Endothelial cell of umbilical vein (primary cell): ENCODE measurements around the gene ATP8A2. TPM values are rescaled to one million over a fixed set of nuclear protein-coding genes. Genes with fewer than 3 reads are reported as not detected.

ENCODE experiments used
- BruUV-seq: library from RNA; stranded (reverse); fragments of 400-500 nt; replicated peaks from 2 replicates; lab custom pipeline; 2021; lab: Mats Ljungman, UMichigan
- CTCF ChIA-PET: fragments of 300-600, 350-600 bp; sonication (Branson Sonifier 250); formaldehyde crosslinking; loops from one replicate; lab custom pipeline; 2021; ENCODE audit warnings: antibody characterized with exemption, inconsistent platforms; lab: Charles Lee
- POLR2A ChIA-PET: fragments of 300-600, 350-600 bp; sonication (Branson Sonifier 250); formaldehyde crosslinking; loops from one replicate; lab custom pipeline; 2021; ENCODE audit warnings: antibody characterized with exemption, inconsistent platforms; lab: Charles Lee
- DNase-seq: peaks from one replicate; pipeline ENCODE4 v3.0.0-alpha.2; 2011; ENCODE audit warnings: low read depth, low spot score
- FAIRE-seq: peaks from 2 replicates; lab custom pipeline; 2011; peaks lifted over from hg19 to GRCh38; lab: Jason Lieb, UNC
- H2AFZ ChIP-seq: 2 replicates; pipeline ENCODE4 v1.6.0; 2012; ENCODE audit warnings: low read depth, low read length, control low read depth, inconsistent platforms
- H3K27ac ChIP-seq: 2 replicates; pipeline ENCODE4 v1.5.1; 2011; ENCODE audit warnings: low read depth, mild to moderate bottlenecking, control low read depth, low read length, moderate library complexity; ENCODE audit not compliant: insufficient read depth
- H3K27me3 ChIP-seq, 2 experiments: 2 replicates each; pipeline versions ENCODE4 v1.6.0 to v1.6.1; 2011; ENCODE audit warnings: low read length in 2 of 2, mixed read lengths in 1 of 2; ENCODE audit not compliant: control insufficient read depth in 2 of 2, insufficient read depth in 2 of 2
- H3K36me3 ChIP-seq, 2 experiments: 2 replicates in 1 of 2; 3 replicates in 1 of 2; pipeline ENCODE4 v1.5.1; 2011; ENCODE audit warnings: low read length in 2 of 2, mild to moderate bottlenecking in 1 of 2, moderate library complexity in 1 of 2; ENCODE audit not compliant: control insufficient read depth in 2 of 2, insufficient read depth in 2 of 2; ENCODE audit errors: extremely low read depth in 1 of 2
- H3K4me1 ChIP-seq: 3 replicates; pipeline ENCODE4 v1.5.1; 2011; ENCODE audit warnings: mild to moderate bottlenecking, low read length; ENCODE audit not compliant: control insufficient read depth, insufficient read depth; ENCODE audit errors: extremely low read depth
- H3K4me2 ChIP-seq: 2 replicates; pipeline ENCODE4 v1.6.1; 2011; ENCODE audit warnings: low read length, control low read depth, mixed read lengths; ENCODE audit not compliant: insufficient read depth
- H3K4me3 ChIP-seq, 3 experiments: fragments of 200-600 bp in 1 of 3; sonication (generic), shearing (Covaris generic) in 1 of 3; replicated peaks in 1 of 3; 2 replicates each; pipeline ENCODE4 v1.5.1; 2011 to 2016; ENCODE audit warnings: control low read depth in 3 of 3, low read length in 3 of 3, mild to moderate bottlenecking in 2 of 3, inconsistent platforms in 1 of 3, low read depth in 1 of 3, moderate library complexity in 1 of 3; ENCODE audit not compliant: insufficient read depth in 1 of 3
- H3K79me2 ChIP-seq: 2 replicates; pipeline ENCODE4 v1.6.0; 2012; ENCODE audit warnings: low read length, inconsistent platforms; ENCODE audit not compliant: control insufficient read depth, insufficient read depth
- H3K9ac ChIP-seq: replicated peaks from 2 replicates; pipeline ENCODE3; 2011; ENCODE audit warnings: low read length, control low read depth; ENCODE audit not compliant: insufficient read depth; ENCODE audit errors: extremely low read depth
- H3K9me1 ChIP-seq: replicated peaks from 3 replicates; pipeline ENCODE4 v1.6.0; 2011; ENCODE audit warnings: mild to moderate bottlenecking, low read length; ENCODE audit not compliant: control insufficient read depth, insufficient read depth; ENCODE audit errors: extremely low read depth
- H3K9me3 ChIP-seq: replicated peaks from 2 replicates; pipeline ENCODE4 v1.5.1; 2012; ENCODE audit warnings: low read length, inconsistent platforms; ENCODE audit not compliant: control insufficient read depth, insufficient read depth
- H4K20me1 ChIP-seq: replicated peaks from 2 replicates; pipeline ENCODE3; 2011; ENCODE audit warnings: mild to moderate bottlenecking, low read length; ENCODE audit not compliant: control insufficient read depth, insufficient read depth; ENCODE audit errors: extremely low read depth
- EZH2 ChIP-seq: IDR thresholded peaks from 2 replicates; pipeline ENCODE4 v1.6.1; 2012; ENCODE audit warnings: borderline replicate concordance, low read depth, mild to moderate bottlenecking, moderate library complexity, low read length, inconsistent platforms; ENCODE audit not compliant: severe bottlenecking
- FOS ChIP-seq: IDR thresholded peaks from 2 replicates; pipeline ENCODE4 v1.6.1; 2011; ENCODE audit warnings: mild to moderate bottlenecking, low read length, moderate library complexity, borderline replicate concordance; ENCODE audit not compliant: insufficient read depth
- GATA2 ChIP-seq: IDR thresholded peaks from 2 replicates; pipeline ENCODE4 v1.7.0; 2011; ENCODE audit warnings: low read depth, mild to moderate bottlenecking, moderate library complexity, mixed read lengths, low read length; ENCODE audit not compliant: insufficient read length, insufficient read depth
- JUN ChIP-seq: IDR thresholded peaks from 2 replicates; pipeline ENCODE4 v1.6.1; 2011; ENCODE audit warnings: borderline replicate concordance, low read depth; ENCODE audit not compliant: insufficient read length, insufficient read depth
- MYC ChIP-seq: IDR thresholded peaks from one replicate; pipeline ENCODE4 v1.6.1; 2011; ENCODE audit warnings: mild to moderate bottlenecking, low read depth, low read length
- POLR2A ChIP-seq: IDR thresholded peaks from 2 replicates; pipeline ENCODE4 v1.6.1; 2012; ENCODE audit warnings: low read depth, mild to moderate bottlenecking, control low read depth, low read length
- POLR2AphosphoS5 ChIP-seq: IDR thresholded peaks from 2 replicates; pipeline ENCODE4 v1.6.1; 2012; ENCODE audit warnings: low read depth, mild to moderate bottlenecking, control low read depth, low read length, moderate library complexity; ENCODE audit not compliant: insufficient read depth
- dilution Hi-C: fragments of 300-500 bp; cut with MboI; formaldehyde crosslinking; loops from one replicate; pipeline ENCODE4 v1.15.0; 2019; ENCODE audit warnings: low sequenced_read_pairs; ENCODE audit not compliant: extremely low pct_ligation_motif_present
- intact Hi-C: fragments of 100-400 bp; cut with micrococcal nuclease; formaldehyde crosslinking; loops from one replicate; pipeline ENCODE4 v1.10.0; 2022
- polyA plus RNA-seq, 4 experiments: library from polyadenylated mRNA; depleted of rRNA in 3 of 4; stranded (reverse) in 3 of 4; unstranded in 1 of 4; fragments of >200 nt; gene quantifications; 2 replicates each; pipeline versions ENCODE4 v1.2.1 to v1.2.3, GENCODE V29; 2011 to 2012; ENCODE audit warnings: missing spikeins in 1 of 4
- total RNA-seq: library from RNA; stranded (reverse); gene quantifications from 2 replicates; pipeline ENCODE4 v1.2.3, GENCODE V29; 2021
- TF ChIP-seq, protein P1 (sequence below): IDR thresholded peaks from 2 replicates; pipeline ENCODE4 v1.6.1; 2011; ENCODE audit not compliant: insufficient read depth, insufficient read length
- TF ChIP-seq, protein P2 (sequence below), 2 donors: IDR thresholded peaks; 1 replicate in 1 of 2; 2 replicates in 1 of 2; pipeline ENCODE4 v1.5.1; 2011; ENCODE audit warnings: low read length in 2 of 2, mild to moderate bottlenecking in 2 of 2, moderate library complexity in 2 of 2, control low read depth in 1 of 2, inconsistent platforms in 1 of 2, low read depth in 1 of 2; ENCODE audit not compliant: insufficient read depth in 1 of 2; ENCODE audit errors: extremely low read depth in 1 of 2

The ATP8A2 gene
- total and polyA plus RNA-seq, 2 donors (not counting 3 experiments of a cell fraction or from before 2014, with no cell fraction given) = 0.11 to 0.49 TPM

- Histone ChIP-seq H3K79me2 (peaks cover 24% of the 10 kb centered on the region), H3K4me2 (no peak overlapping the region), H2AFZ (no peak overlapping the region), H3K4me3 (no peak overlapping the region), H3K36me3 (no peaks in the 10 kb centered on the region), H3K4me1 (peaks cover 19% of the 10 kb centered on the region), H3K27ac (no peak overlapping the region), H3K9me3 (no peaks in the 10 kb centered on the region), H3K27me3 (peaks cover 10 to 12% of the 10 kb centered on the region in 2 experiments), H4K20me1 (no peaks in the 10 kb centered on the region), H3K9me1 (no peaks in the 10 kb centered on the region), H3K9ac (no peak overlapping the region)
- FAIRE-seq (no peak), DNase-seq (no peak)
- intact Hi-C loops = no loop called here
- CTCF ChIA-PET = no interaction called here
- dilution Hi-C loops = no loop called here
- no peak for TF ChIP-seq MYC
- TF ChIP-seq FOS = no peak
- TF ChIP-seq, protein P1, sequence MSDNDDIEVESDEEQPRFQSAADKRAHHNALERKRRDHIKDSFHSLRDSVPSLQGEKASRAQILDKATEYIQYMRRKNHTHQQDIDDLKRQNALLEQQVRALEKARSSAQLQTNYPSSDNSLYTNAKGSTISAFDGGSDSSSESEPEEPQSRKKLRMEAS = no peak
- no peak for TF ChIP-seq EZH2
- no peak for TF ChIP-seq POLR2A
- TF ChIP-seq, protein P2, sequence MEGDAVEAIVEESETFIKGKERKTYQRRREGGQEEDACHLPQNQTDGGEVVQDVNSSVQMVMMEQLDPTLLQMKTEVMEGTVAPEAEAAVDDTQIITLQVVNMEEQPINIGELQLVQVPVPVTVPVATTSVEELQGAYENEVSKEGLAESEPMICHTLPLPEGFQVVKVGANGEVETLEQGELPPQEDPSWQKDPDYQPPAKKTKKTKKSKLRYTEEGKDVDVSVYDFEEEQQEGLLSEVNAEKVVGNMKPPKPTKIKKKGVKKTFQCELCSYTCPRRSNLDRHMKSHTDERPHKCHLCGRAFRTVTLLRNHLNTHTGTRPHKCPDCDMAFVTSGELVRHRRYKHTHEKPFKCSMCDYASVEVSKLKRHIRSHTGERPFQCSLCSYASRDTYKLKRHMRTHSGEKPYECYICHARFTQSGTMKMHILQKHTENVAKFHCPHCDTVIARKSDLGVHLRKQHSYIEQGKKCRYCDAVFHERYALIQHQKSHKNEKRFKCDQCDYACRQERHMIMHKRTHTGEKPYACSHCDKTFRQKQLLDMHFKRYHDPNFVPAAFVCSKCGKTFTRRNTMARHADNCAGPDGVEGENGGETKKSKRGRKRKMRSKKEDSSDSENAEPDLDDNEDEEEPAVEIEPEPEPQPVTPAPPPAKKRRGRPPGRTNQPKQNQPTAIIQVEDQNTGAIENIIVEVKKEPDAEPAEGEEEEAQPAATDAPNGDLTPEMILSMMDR (IDR thresholded peaks at IDR 0.05; ENCODE audit: extremely low read depth in 1 of 2, insufficient read depth in 1 of 2, low read depth in 1 of 2, low read length in 2 of 2) = no peak
- TF ChIP-seq POLR2AphosphoS5 = no peak
- no peak for TF ChIP-seq GATA2
- no peak for TF ChIP-seq JUN
- POLR2A ChIA-PET = no interaction called here
- BruUV-seq = no TSS peak
These were observed 681.7 kb downstream of the ATP8A2 start for GRCh38 chr13:26053418-26053980.
